Ovary (tissue), 3 donors: Measurements from ENCODE around the gene IQSEC2.

Experiments
- CTCF ChIP-seq, 3 donors: fragments of 450-650 bp in 2 of 3; fragments of 200-600 bp in 1 of 3; IDR thresholded peaks; one replicate each; pipeline versions ENCODE4 v1.5.1 to v1.8.0; 2016 to 2022; ENCODE audit warnings: antibody characterized with exemption in 3 of 3, mild to moderate bottlenecking in 1 of 3
- EP300 ChIP-seq: sonication (generic); formaldehyde crosslinking; IDR thresholded peaks from one replicate; pipeline ENCODE4 v1.6.1; 2017; ENCODE audit warnings: antibody characterized with exemption
- POLR2A ChIP-seq: fragments of 450-650 bp; IDR thresholded peaks from one replicate; pipeline ENCODE4 v1.6.1; 2017; ENCODE audit warnings: antibody characterized with exemption, mild to moderate bottlenecking, moderate library complexity
- donor health status: DM: no; HTN: no; CAD: no.

- TF ChIP-seq POLR2A (no peak), CTCF (IDR thresholded peaks at IDR 0.05) (no peak), EP300 (no peak)
Observed at GRCh38 chrX:53239474-53239873, 41.9 kb downstream of the IQSEC2 start.
